Esophagus squamous epithelium (tissue), 4 donors: ENCODE results near the gene NPM1.

Source experiments
- POLR2A ChIP-seq, 4 donors: fragments of 450-650 bp; IDR thresholded peaks; one replicate each; pipeline ENCODE4 v1.6.1; 2017; ENCODE audit warnings: antibody characterized with exemption in 4 of 4, mild to moderate bottlenecking in 4 of 4, moderate library complexity in 3 of 4
- TF ChIP-seq, protein P1 (sequence below), 6 experiments: fragments of 450-650 bp in 4 of 6; fragments of 200-600 bp in 2 of 6; sonication (generic) in 2 of 6; IDR thresholded peaks; one replicate each; pipeline ENCODE4 v1.5.1; 2016 to 2019; ENCODE audit warnings: antibody characterized with exemption in 6 of 6, mild to moderate bottlenecking in 4 of 6, moderate library complexity in 4 of 6

DNA sequence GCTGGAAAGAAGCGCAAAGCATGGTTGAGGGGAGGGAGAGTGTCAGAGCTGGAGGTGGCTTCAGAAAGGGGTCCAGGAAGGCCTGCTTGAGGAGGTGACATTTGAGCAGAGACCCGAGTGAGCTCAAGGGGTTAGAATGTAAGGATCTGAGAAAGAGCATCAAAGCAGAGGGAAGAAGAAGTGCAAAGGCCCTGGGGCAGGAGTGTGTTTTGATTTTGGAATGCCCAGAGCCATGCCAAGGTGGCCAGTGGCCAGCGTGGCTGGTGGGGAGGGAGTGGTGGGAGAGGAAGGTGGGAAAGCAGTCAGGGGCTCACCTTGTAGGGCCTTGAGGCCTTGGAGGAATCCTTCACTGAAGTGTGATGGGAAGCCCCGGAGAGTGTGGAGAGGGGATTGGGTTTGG lies 47.2 kb downstream of the NPM1 start:
- TF ChIP-seq, protein P1, sequence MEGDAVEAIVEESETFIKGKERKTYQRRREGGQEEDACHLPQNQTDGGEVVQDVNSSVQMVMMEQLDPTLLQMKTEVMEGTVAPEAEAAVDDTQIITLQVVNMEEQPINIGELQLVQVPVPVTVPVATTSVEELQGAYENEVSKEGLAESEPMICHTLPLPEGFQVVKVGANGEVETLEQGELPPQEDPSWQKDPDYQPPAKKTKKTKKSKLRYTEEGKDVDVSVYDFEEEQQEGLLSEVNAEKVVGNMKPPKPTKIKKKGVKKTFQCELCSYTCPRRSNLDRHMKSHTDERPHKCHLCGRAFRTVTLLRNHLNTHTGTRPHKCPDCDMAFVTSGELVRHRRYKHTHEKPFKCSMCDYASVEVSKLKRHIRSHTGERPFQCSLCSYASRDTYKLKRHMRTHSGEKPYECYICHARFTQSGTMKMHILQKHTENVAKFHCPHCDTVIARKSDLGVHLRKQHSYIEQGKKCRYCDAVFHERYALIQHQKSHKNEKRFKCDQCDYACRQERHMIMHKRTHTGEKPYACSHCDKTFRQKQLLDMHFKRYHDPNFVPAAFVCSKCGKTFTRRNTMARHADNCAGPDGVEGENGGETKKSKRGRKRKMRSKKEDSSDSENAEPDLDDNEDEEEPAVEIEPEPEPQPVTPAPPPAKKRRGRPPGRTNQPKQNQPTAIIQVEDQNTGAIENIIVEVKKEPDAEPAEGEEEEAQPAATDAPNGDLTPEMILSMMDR (IDR thresholded peaks at IDR 0.05): no peak
- TF ChIP-seq POLR2A (IDR thresholded peaks at IDR 0.05): no peak
